MM.1S (cell line): ENCODE measurements around the gene USP9Y.

ENCODE experiments used
- EZH2 ChIP-seq: fragments of 300-600 bp; sonication (generic); optimal IDR thresholded peaks from 2 replicates; pipeline ENCODE3; 2017; ENCODE audit warnings: low read depth, mild to moderate bottlenecking, antibody characterized with exemption, low read length, mixed read lengths
- EZH2phosphoT487 ChIP-seq: fragments of 300-600 bp; sonication (generic); IDR thresholded peaks from 2 replicates; pipeline ENCODE4 v1.6.1; 2018; ENCODE audit warnings: antibody characterized with exemption, low read length
- TF ChIP-seq, protein P1 (sequence below): fragments of 300-600 bp; sonication (generic); IDR thresholded peaks from 2 replicates; pipeline ENCODE4 v1.5.1; 2016; ENCODE audit warnings: antibody characterized with exemption, low read length, mixed read lengths

DNA sequence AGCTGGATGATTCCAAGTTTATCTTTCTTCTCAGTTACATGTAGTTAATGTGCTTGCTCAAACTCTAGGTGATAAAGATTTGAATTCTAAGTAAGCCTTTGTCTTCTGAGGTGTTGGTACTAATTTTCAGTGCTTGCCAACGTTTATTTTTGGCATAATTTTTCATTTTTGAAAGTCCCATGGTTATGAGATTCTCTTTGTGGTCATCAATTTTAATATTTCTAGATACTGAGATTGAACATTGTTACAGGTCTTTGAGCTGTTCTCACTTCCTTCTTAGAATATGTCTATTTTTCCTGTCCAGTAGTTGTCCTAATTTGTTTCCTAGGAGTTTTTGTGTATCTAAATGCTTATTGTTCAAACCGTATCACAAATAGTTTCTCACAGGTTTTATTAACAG, 40.4 kb downstream of the USP9Y start:
- TF ChIP-seq, protein P1, sequence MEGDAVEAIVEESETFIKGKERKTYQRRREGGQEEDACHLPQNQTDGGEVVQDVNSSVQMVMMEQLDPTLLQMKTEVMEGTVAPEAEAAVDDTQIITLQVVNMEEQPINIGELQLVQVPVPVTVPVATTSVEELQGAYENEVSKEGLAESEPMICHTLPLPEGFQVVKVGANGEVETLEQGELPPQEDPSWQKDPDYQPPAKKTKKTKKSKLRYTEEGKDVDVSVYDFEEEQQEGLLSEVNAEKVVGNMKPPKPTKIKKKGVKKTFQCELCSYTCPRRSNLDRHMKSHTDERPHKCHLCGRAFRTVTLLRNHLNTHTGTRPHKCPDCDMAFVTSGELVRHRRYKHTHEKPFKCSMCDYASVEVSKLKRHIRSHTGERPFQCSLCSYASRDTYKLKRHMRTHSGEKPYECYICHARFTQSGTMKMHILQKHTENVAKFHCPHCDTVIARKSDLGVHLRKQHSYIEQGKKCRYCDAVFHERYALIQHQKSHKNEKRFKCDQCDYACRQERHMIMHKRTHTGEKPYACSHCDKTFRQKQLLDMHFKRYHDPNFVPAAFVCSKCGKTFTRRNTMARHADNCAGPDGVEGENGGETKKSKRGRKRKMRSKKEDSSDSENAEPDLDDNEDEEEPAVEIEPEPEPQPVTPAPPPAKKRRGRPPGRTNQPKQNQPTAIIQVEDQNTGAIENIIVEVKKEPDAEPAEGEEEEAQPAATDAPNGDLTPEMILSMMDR, result no peak
- no peak for TF ChIP-seq EZH2phosphoT487
- no peak for TF ChIP-seq EZH2
